NCI-H524 treated with DMSO at 0.1 percent for 48 hours (cell line): ENCODE results near the gene NLGN1.
A peak's percentile ranks its signal among the peaks of the same experiment; 100 is the strongest.

ENCODE experiments used
- DNase-seq: peaks from one replicate; lab custom pipeline; 2025; lab: John Stamatoyannopoulos, UW

NLGN1 gene

GRCh38 chr3:173639098-173639497, 241.6 kb downstream of the NLGN1 start:
- DNase-seq = no peak

GRCh38 chr3:173641696-173642095, 244.2 kb downstream of the NLGN1 start:
- no peak for DNase-seq

GRCh38 chr3:173644086-173645082, 246.8 kb downstream of the NLGN1 start:
- no peak for DNase-seq

- no peak for DNase-seq
Measured at GRCh38 chr3:173650596-173650995, 253.1 kb downstream of the NLGN1 start.

GRCh38 chr3:173652093-173652492, 254.5 kb downstream of the NLGN1 start:
- DNase-seq = no peak

- DNase-seq = peak; percentile 85
Measured at GRCh38 chr3:173653781-173654180, 256.2 kb downstream of the NLGN1 start.

- DNase-seq = no peak
Measured at GRCh38 chr3:173659972-173660371, 262.4 kb downstream of the NLGN1 start.

- no peak for DNase-seq
Measured at GRCh38 chr3:173660645-173661299, 263.2 kb downstream of the NLGN1 start.

GRCh38 chr3:173663696-173664111, 266.2 kb downstream of the NLGN1 start:
- DNase-seq = no peak

GRCh38 chr3:173676094-173676493, 278.6 kb downstream of the NLGN1 start:
- DNase-seq = peak; percentile 42

- DNase-seq = no peak
Measured at GRCh38 chr3:173681188-173681678, 283.7 kb downstream of the NLGN1 start.

GRCh38 chr3:173685456-173685855, 287.9 kb downstream of the NLGN1 start:
- no peak for DNase-seq

- DNase-seq = no peak
Measured at GRCh38 chr3:173688216-173688842, 290.8 kb downstream of the NLGN1 start.

GRCh38 chr3:173690542-173691180, 293.1 kb downstream of the NLGN1 start:
- no peak for DNase-seq

GRCh38 chr3:173699353-173699752, 301.8 kb downstream of the NLGN1 start:
- no peak for DNase-seq

GRCh38 chr3:173700336-173700735, 302.8 kb downstream of the NLGN1 start:
- no peak for DNase-seq

- no peak for DNase-seq
Measured at GRCh38 chr3:173702561-173702960, 305.0 kb downstream of the NLGN1 start.

GRCh38 chr3:173703771-173704170, 306.2 kb downstream of the NLGN1 start:
- no peak for DNase-seq

GRCh38 chr3:173706630-173707029, 309.1 kb downstream of the NLGN1 start:
- no peak for DNase-seq

- no peak for DNase-seq
Measured at GRCh38 chr3:173708191-173708590, 310.6 kb downstream of the NLGN1 start.

GRCh38 chr3:173709026-173709425, 311.5 kb downstream of the NLGN1 start:
- DNase-seq = no peak

GRCh38 chr3:173711619-173712018, 314.1 kb downstream of the NLGN1 start:
- no peak for DNase-seq
